ENCODE data around the gene CHDH. TPM values are rescaled to one million over a fixed set of nuclear protein-coding genes. Genes with fewer than 3 reads are reported as not detected.

CHDH gene
- total and polyA plus RNA-seq, 2 donors (not counting 3 experiments of a cell fraction or from before 2014, with no cell fraction given) = 0.04 to 0.06 TPM

GRCh38 chr3:53818221-53819162 is 27.7 kb downstream of the CHDH start:
- no peak overlapping the region for H3K4me2 ChIP-seq (ENCODE audit: insufficient read depth, low read length)
- dilution Hi-C loops (cut with MboI; ENCODE audit: extremely low pct_ligation_motif_present, low sequenced_read_pairs) = no loop called here
- H3K9ac ChIP-seq (replicated peaks; ENCODE audit: extremely low read depth, insufficient read depth, low read length) = no peak overlapping the region
- H3K79me2 ChIP-seq (ENCODE audit: control insufficient read depth, insufficient read depth, low read length) = no peaks in the 10 kb centered on the region
- no peaks in the 10 kb centered on the region for H3K36me3 ChIP-seq (ENCODE audit: control insufficient read depth in 2 of 2, extremely low read depth in 1 of 2, insufficient read depth in 2 of 2, low read length in 2 of 2)
- BruUV-seq (replicated peaks) = no TSS peak
- H3K4me3 ChIP-seq (replicated peaks in 1 of 3; ENCODE audit: insufficient read depth in 1 of 3, low read depth in 1 of 3, low read length in 3 of 3) = no peak overlapping the region
- intact Hi-C loops (cut with micrococcal nuclease) = no loop called here
- H3K27me3 ChIP-seq (ENCODE audit: control insufficient read depth in 2 of 2, insufficient read depth in 2 of 2, low read length in 2 of 2) = no peaks in the 10 kb centered on the region
- H3K9me3 ChIP-seq (replicated peaks; ENCODE audit: control insufficient read depth, insufficient read depth, low read length) = no peaks in the 10 kb centered on the region
- no peak for FAIRE-seq
- ChIA-PET POLR2A (no interaction called here), CTCF (no interaction called here)
- TF ChIP-seq CTCF (IDR thresholded peaks at IDR 0.05; ENCODE audit: extremely low read depth in 1 of 2, insufficient read depth in 1 of 2, low read depth in 1 of 2, low read length in 2 of 2) = no peak
- no peaks in the 10 kb centered on the region for H3K4me1 ChIP-seq (ENCODE audit: control insufficient read depth, extremely low read depth, insufficient read depth, low read length)
- no peak overlapping the region for H2AFZ ChIP-seq (ENCODE audit: low read depth, low read length)
- no peak for DNase-seq (ENCODE audit: low read depth, low spot score)
- no peaks in the 10 kb centered on the region for H3K9me1 ChIP-seq (replicated peaks; ENCODE audit: control insufficient read depth, extremely low read depth, insufficient read depth, low read length)
- no peak overlapping the region for H3K27ac ChIP-seq (ENCODE audit: insufficient read depth, low read depth, low read length)
- H4K20me1 ChIP-seq (replicated peaks; ENCODE audit: control insufficient read depth, extremely low read depth, insufficient read depth, low read length) = no peaks in the 10 kb centered on the region

- ChIA-PET POLR2A (no interaction called here), CTCF (no interaction called here)
- Histone ChIP-seq H3K79me2 (ENCODE audit: control insufficient read depth, insufficient read depth, low read length) (no peaks in the 10 kb centered on the region), H3K9me1 (replicated peaks; ENCODE audit: control insufficient read depth, extremely low read depth, insufficient read depth, low read length) (no peaks in the 10 kb centered on the region), H3K36me3 (ENCODE audit: control insufficient read depth in 2 of 2, extremely low read depth in 1 of 2, insufficient read depth in 2 of 2, low read length in 2 of 2) (no peaks in the 10 kb centered on the region), H3K4me2 (ENCODE audit: insufficient read depth, low read length) (no peak overlapping the region), H3K27ac (ENCODE audit: insufficient read depth, low read depth, low read length) (no peak overlapping the region), H3K9me3 (replicated peaks; ENCODE audit: control insufficient read depth, insufficient read depth, low read length) (no peaks in the 10 kb centered on the region), H3K9ac (replicated peaks; ENCODE audit: extremely low read depth, insufficient read depth, low read length) (no peak overlapping the region), H3K4me1 (ENCODE audit: control insufficient read depth, extremely low read depth, insufficient read depth, low read length) (no peaks in the 10 kb centered on the region), H3K27me3 (ENCODE audit: control insufficient read depth in 2 of 2, insufficient read depth in 2 of 2, low read length in 2 of 2) (no peaks in the 10 kb centered on the region), H3K4me3 (replicated peaks in 1 of 3; ENCODE audit: insufficient read depth in 1 of 3, low read depth in 1 of 3, low read length in 3 of 3) (no peak overlapping the region), H2AFZ (ENCODE audit: low read depth, low read length) (no peak overlapping the region), H4K20me1 (replicated peaks; ENCODE audit: control insufficient read depth, extremely low read depth, insufficient read depth, low read length) (no peaks in the 10 kb centered on the region)
- intact Hi-C loops (cut with micrococcal nuclease) = no loop called here
- FAIRE-seq (no peak), DNase-seq (ENCODE audit: low read depth, low spot score) (no peak)
- dilution Hi-C loops (cut with MboI; ENCODE audit: extremely low pct_ligation_motif_present, low sequenced_read_pairs) = no loop called here
- BruUV-seq (replicated peaks) = no TSS peak
- TF ChIP-seq JUN (IDR thresholded peaks at IDR 0.05; ENCODE audit: borderline replicate concordance, insufficient read depth, insufficient read length, low read depth) = no peak
- no peak for TF ChIP-seq FOS (IDR thresholded peaks at IDR 0.05; ENCODE audit: borderline replicate concordance, insufficient read depth, low read length)
- no peak for TF ChIP-seq MAX (IDR thresholded peaks at IDR 0.05; ENCODE audit: insufficient read depth, insufficient read length)
Observed at GRCh38 chr3:53817809-53818208, 28.4 kb downstream of the CHDH start.
